B cell (primary cell): ENCODE data around the gene AP4S1. TPM values are rescaled to one million over a fixed set of nuclear protein-coding genes. Genes with fewer than 3 reads are reported as not detected.

Source experiments
- ATAC-seq: fragments of 200-7000 bp; cut with Tn5 transposase; one replicate; pipeline ENCODE4 v1.10.0; 2021; ENCODE audit warnings: low read depth, mild to moderate bottlenecking, moderate number of reproducible peaks, moderate library complexity
- CTCF ChIA-PET: fragments of 350-600 bp; sonication (Branson Sonifier 250); formaldehyde crosslinking; loops from one replicate; lab custom pipeline; 2021; ENCODE audit warnings: antibody characterized with exemption, inconsistent platforms; lab: Charles Lee
- POLR2A ChIA-PET: fragments of 350-600 bp; sonication (Branson Sonifier 250); formaldehyde crosslinking; loops from one replicate; lab custom pipeline; 2021; ENCODE audit warnings: antibody characterized with exemption; lab: Charles Lee
- DNase-seq: peaks from one replicate; pipeline ENCODE4 v3.0.0; 2013
- H2AFZ ChIP-seq: 2 replicates; pipeline ENCODE4 v1.6.1; 2012; ENCODE audit warnings: mild to moderate bottlenecking, low read depth, low read length; ENCODE audit not compliant: insufficient read depth, poor library complexity, severe bottlenecking
- H3K27ac ChIP-seq, 2 donors: 1 replicate in 1 of 2; 2 replicates in 1 of 2; pipeline ENCODE4 v1.5.1; 2012 to 2013; ENCODE audit warnings: low read length in 2 of 2, mild to moderate bottlenecking in 2 of 2, moderate library complexity in 1 of 2
- H3K27me3 ChIP-seq, 4 experiments: fragments of 200-600 bp in 1 of 4; sonication (generic) in 1 of 4; replicated peaks in 1 of 4; 1 replicate in 2 of 4; 2 replicates in 2 of 4; pipeline versions ENCODE4 v1.6.1 to v1.7.0; 2013 to 2016; ENCODE audit warnings: low read length in 3 of 4, mild to moderate bottlenecking in 2 of 4, mixed read lengths in 1 of 4, moderate library complexity in 1 of 4; ENCODE audit not compliant: insufficient read depth in 4 of 4, control insufficient read depth in 3 of 4; ENCODE audit errors: control extremely low read depth in 1 of 4
- H3K36me3 ChIP-seq, 2 experiments: replicated peaks in 1 of 2; 1 replicate in 1 of 2; 2 replicates in 1 of 2; pipeline versions ENCODE4 v1.6.1 to v1.7.1; 2013; ENCODE audit warnings: low read length in 1 of 2; ENCODE audit not compliant: insufficient read depth in 2 of 2, control insufficient read depth in 1 of 2; ENCODE audit errors: control extremely low read depth in 1 of 2, extremely low read depth in 1 of 2
- H3K4me1 ChIP-seq, 2 donors: fragments of 200-600 bp in 1 of 2; sonication (generic) in 1 of 2; 1 replicate in 1 of 2; 2 replicates in 1 of 2; pipeline versions ENCODE4 v1.5.1 to v1.6.1; 2013 to 2017; ENCODE audit warnings: low read length in 2 of 2; ENCODE audit not compliant: control insufficient read depth in 2 of 2, insufficient read depth in 2 of 2
- H3K4me2 ChIP-seq: replicated peaks from 2 replicates; pipeline ENCODE3; 2012; ENCODE audit warnings: mild to moderate bottlenecking, low read depth, low read length; ENCODE audit not compliant: poor library complexity, severe bottlenecking
- H3K4me3 ChIP-seq, 5 experiments: fragments of 200-600 bp in 1 of 5; sonication (generic) in 1 of 5; 1 replicate in 3 of 5; 2 replicates in 2 of 5; pipeline versions ENCODE4 v1.5.1 to v1.7.0; 2011 to 2016; ENCODE audit warnings: low read length in 4 of 5, mild to moderate bottlenecking in 4 of 5, low read depth in 2 of 5, control low read depth in 1 of 5, moderate library complexity in 1 of 5; ENCODE audit not compliant: insufficient read depth in 1 of 5; ENCODE audit errors: control extremely low read depth in 1 of 5, extremely low read depth in 1 of 5
- H3K79me2 ChIP-seq: fragments of 200-600 bp; sonication (generic); one replicate; pipeline ENCODE4 v1.6.0; 2016; ENCODE audit warnings: low read length; ENCODE audit not compliant: control insufficient read depth, insufficient read depth
- H3K9ac ChIP-seq: fragments of 200-600 bp; sonication (generic); 2 replicates; pipeline ENCODE4 v1.6.1; 2017; ENCODE audit warnings: mild to moderate bottlenecking, low read length, moderate library complexity
- H3K9me3 ChIP-seq, 3 donors: one replicate each; pipeline versions ENCODE4 v1.6.1 to v1.7.1; 2013; ENCODE audit warnings: low read length in 2 of 3; ENCODE audit not compliant: control insufficient read depth in 2 of 3, insufficient read depth in 1 of 3; ENCODE audit errors: control extremely low read depth in 1 of 3
- H4K20me1 ChIP-seq: 2 replicates; pipeline ENCODE4 v1.6.0; 2012; ENCODE audit warnings: mild to moderate bottlenecking, low read length; ENCODE audit not compliant: insufficient read depth, control insufficient read depth, poor library complexity, severe bottlenecking
- H3K27ac Mint-ChIP-seq: one replicate; pipeline ENCODE4 v1.8.0; 2021; ENCODE audit warnings: mixed read lengths
- H3K27me3 Mint-ChIP-seq: one replicate; pipeline ENCODE4 v1.8.0; 2021; ENCODE audit warnings: mixed read lengths
- H3K4me1 Mint-ChIP-seq: one replicate; pipeline ENCODE4 v1.8.0; 2021; ENCODE audit warnings: mixed read lengths
- H3K4me3 Mint-ChIP-seq: one replicate; pipeline ENCODE4 v1.8.0; 2021; ENCODE audit warnings: mixed read lengths
- H3K9me3 Mint-ChIP-seq: one replicate; pipeline ENCODE4 v1.8.0; 2022; ENCODE audit warnings: mixed read lengths; ENCODE audit not compliant: insufficient read depth
- CTCF ChIP-seq: fragments of 200-600 bp; IDR thresholded peaks from one replicate; pipeline ENCODE4 v1.8.0; 2022; ENCODE audit warnings: antibody characterized with exemption, mild to moderate bottlenecking
- EZH2 ChIP-seq: IDR thresholded peaks from 2 replicates; pipeline ENCODE4 v1.6.1; 2012; ENCODE audit warnings: borderline replicate concordance, low read depth, mild to moderate bottlenecking, moderate library complexity, low read length; ENCODE audit not compliant: insufficient read depth, poor library complexity, severe bottlenecking
- WGBS: methylation state at CpG from one replicate; pipeline ENCODE4 v1.1.5; 2013; ENCODE audit warnings: missing lambda C conversion rate; ENCODE audit not compliant: insufficient coverage; 5-methylcytosine and 5-hydroxymethylcytosine counted together
- intact Hi-C: fragments of 100-400 bp; cut with micrococcal nuclease; formaldehyde crosslinking; loops from one replicate; pipeline ENCODE4 v1.10.0; 2022
- polyA plus RNA-seq: library from polyadenylated mRNA; depleted of rRNA; stranded (reverse); fragments of >200 nt; gene quantifications from 2 replicates; pipeline ENCODE4 v1.2.3, GENCODE V29; 2012
- total RNA-seq, 2 donors: library from RNA; stranded (reverse); fragments of 120-200 nt in 1 of 2; gene quantifications; 1 replicate in 1 of 2; 2 replicates in 1 of 2; pipeline versions ENCODE4 v1.2.3 to v1.2.4, GENCODE V29; 2013 to 2022

Gene AP4S1
- total and polyA plus RNA-seq, 2 donors (not counting 1 experiment from before 2014, with no cell fraction given) = 3.4 to 15.9 TPM

GRCh38 chr14:30995689-30996088 is 29.8 kb upstream of the AP4S1 start:
- no peak overlapping the region for H3K4me3 ChIP-seq
- Mint-ChIP-seq H3K27me3 (no peaks in the 10 kb centered on the region), H3K4me1 (peaks cover 35% of the 10 kb centered on the region), H3K27ac (no peak overlapping the region), H3K9me3 (peaks cover 6% of the 10 kb centered on the region), H3K4me3 (no peak overlapping the region)
- H3K79me2 ChIP-seq = peaks cover 98% of the 10 kb centered on the region
- H3K9ac ChIP-seq = no peak overlapping the region
- DNase-seq = no peak
- H3K4me2 ChIP-seq = no peak overlapping the region
- ATAC-seq = no peak
- WGBS = no CpG with 5 or more reads among the region's 3 CpGs
- ChIA-PET POLR2A (no interaction called here), CTCF (interaction anchor here (1.1 to 1.4 kb wide), 2 partner anchors 15 to 17 kb away, joined by 3 to 4 read pairs; no protein-coding TSS in a partner anchor)
- H3K36me3 ChIP-seq = peaks cover 0 to 2% of the 10 kb centered on the region in 2 experiments
- peaks cover 70% of the 10 kb centered on the region for H4K20me1 ChIP-seq
- TF ChIP-seq EZH2 (no peak), CTCF (no peak)
- H3K27ac ChIP-seq = no peak overlapping the region
- intact Hi-C loops = no loop called here
- H3K4me1 ChIP-seq = peaks cover 4 to 10% of the 10 kb centered on the region in 2 donors
- H3K27me3 ChIP-seq = no peaks in the 10 kb centered on the region
- peaks cover 12 to 21% (median 15%) of the 10 kb centered on the region in 3 donors for H3K9me3 ChIP-seq
- no peak overlapping the region for H2AFZ ChIP-seq

DNA sequence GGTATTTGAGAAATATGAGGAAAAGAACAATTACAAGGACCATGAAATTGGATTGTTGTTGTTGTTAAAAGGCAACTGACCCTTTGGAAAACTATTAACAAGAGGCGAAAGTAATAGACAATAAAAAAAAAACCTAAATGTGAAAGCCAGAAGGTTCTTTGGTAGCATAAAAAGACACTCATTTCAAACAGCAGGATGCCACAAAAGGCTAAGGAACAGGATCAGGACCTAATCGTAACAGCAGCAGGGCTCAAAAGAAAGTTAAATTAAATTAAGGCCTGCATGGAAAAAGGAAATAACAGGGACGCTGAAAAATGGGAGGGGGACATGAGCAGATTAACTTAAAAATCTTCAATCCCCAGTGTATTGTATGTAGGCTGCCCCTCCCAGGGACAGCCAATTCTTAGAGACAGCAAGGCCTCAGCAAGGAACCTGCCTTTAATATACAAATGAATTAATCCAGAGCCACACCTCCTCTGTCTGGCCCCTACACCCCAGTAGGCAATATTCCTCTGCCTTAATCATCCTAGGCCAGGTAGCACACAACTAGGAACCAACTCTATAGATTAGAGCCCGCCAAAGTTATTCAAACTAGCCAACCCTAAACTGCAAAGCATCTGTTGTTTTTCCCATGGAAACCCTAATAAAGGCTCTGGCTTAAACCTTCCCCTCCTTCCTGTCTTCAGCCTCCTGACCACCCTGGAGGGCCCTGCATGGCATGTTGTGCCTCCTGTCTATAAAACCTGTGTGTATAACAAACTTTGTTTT is 28.4 kb upstream of the AP4S1 start:
- Histone ChIP-seq H3K9me3 (peaks cover 12 to 21% (median 15%) of the 10 kb centered on the region in 3 donors), H3K36me3 (peaks cover 0 to 7% of the 10 kb centered on the region in 2 experiments), H3K79me2 (peaks cover 95% of the 10 kb centered on the region), H3K27me3 (no peaks in the 10 kb centered on the region), H3K4me2 (no peak overlapping the region), H3K4me1 (no peaks in the 10 kb centered on the region), H3K27ac (no peak overlapping the region), H3K4me3 (no peak overlapping the region), H2AFZ (no peak overlapping the region), H4K20me1 (peaks cover 57% of the 10 kb centered on the region), H3K9ac (no peak overlapping the region)
- intact Hi-C loops = no loop called here
- peaks cover 6% of the 10 kb centered on the region for H3K9me3 Mint-ChIP-seq
- ChIA-PET POLR2A (no interaction called here), CTCF (interaction anchor here (0.7 kb wide), 1 partner anchor 1505 kb away, joined by 3 read pairs; no protein-coding TSS in a partner anchor)
- H3K27me3 Mint-ChIP-seq = no peaks in the 10 kb centered on the region
- no peak overlapping the region for H3K27ac Mint-ChIP-seq
- no peak overlapping the region for H3K4me3 Mint-ChIP-seq
- no peak for ATAC-seq
- H3K4me1 Mint-ChIP-seq = peaks cover 28% of the 10 kb centered on the region
- TF ChIP-seq CTCF (no peak), EZH2 (no peak)
- 94% methylated on average over 2 of the region's 4 CpGs for WGBS
- no peak for DNase-seq
